G401.6 (cell line): Measurements from ENCODE around the gene C1QTNF5.

Experiments used
- FAIRE-seq: peaks from 2 replicates; lab custom pipeline; 2012; peaks lifted over from hg19 to GRCh38; lab: Jason Lieb, UNC

Gene C1QTNF5

GRCh38 chr11:119317592-119318239, 23.0 kb downstream of the C1QTNF5 start:
- no peak for FAIRE-seq

GRCh38 chr11:119316729-119317591, 23.7 kb downstream of the C1QTNF5 start, which contains the start of gene MCAM:
TSS of gene MCAM (minus strand) at chr11:119317130. CDS start at chr11:119317101, 29 bp downstream.
- FAIRE-seq: no peak

GRCh38 chr11:119316016-119316728, 24.5 kb downstream of the C1QTNF5 start:
- FAIRE-seq: no peak

GRCh38 chr11:119315131-119316015, 25.3 kb downstream of the C1QTNF5 start:
- no peak for FAIRE-seq

GRCh38 chr11:119314726-119315125, 26.0 kb downstream of the C1QTNF5 start:
- FAIRE-seq: no peak

GRCh38 chr11:119310682-119311052, 30.0 kb downstream of the C1QTNF5 start:
- no peak for FAIRE-seq

GRCh38 chr11:119309953-119310681, 30.6 kb downstream of the C1QTNF5 start:
- FAIRE-seq: no peak

- FAIRE-seq: no peak
These were observed 31.3 kb downstream of the C1QTNF5 start for GRCh38 chr11:119309411-119309810.

- FAIRE-seq: no peak
These were observed 32.7 kb downstream of the C1QTNF5 start for GRCh38 chr11:119307974-119308373.

- FAIRE-seq: no peak
These were observed 33.5 kb downstream of the C1QTNF5 start for GRCh38 chr11:119307219-119307618.

- no peak for FAIRE-seq
These were observed 34.3 kb downstream of the C1QTNF5 start for GRCh38 chr11:119306373-119306890.

- no peak for FAIRE-seq
These were observed 34.9 kb downstream of the C1QTNF5 start for GRCh38 chr11:119305556-119306372.

- FAIRE-seq: no peak
These were observed 37.4 kb downstream of the C1QTNF5 start for GRCh38 chr11:119303227-119303718.

- no peak for FAIRE-seq
These were observed 40.3 kb downstream of the C1QTNF5 start for GRCh38 chr11:119300198-119300964.

GRCh38 chr11:119299416-119299815, 41.3 kb downstream of the C1QTNF5 start:
- no peak for FAIRE-seq

GRCh38 chr11:119298726-119299125, 42.0 kb downstream of the C1QTNF5 start:
- FAIRE-seq: no peak

GRCh38 chr11:119297938-119298337, 42.7 kb downstream of the C1QTNF5 start:
- FAIRE-seq: no peak

GRCh38 chr11:119295178-119295577, 45.5 kb downstream of the C1QTNF5 start:
- FAIRE-seq: no peak

- FAIRE-seq: no peak
These were observed 47.2 kb downstream of the C1QTNF5 start for GRCh38 chr11:119293461-119293860.
